HepG2 (cell line): ENCODE measurements around the gene ARHGAP9. TPM values are rescaled to one million over a fixed set of nuclear protein-coding genes. Genes with fewer than 3 reads are reported as not detected.

Experiments used
- BRD4 ChIP-seq: sonication (generic); formaldehyde crosslinking; IDR thresholded peaks from 2 replicates; pipeline ENCODE4 v1.4.0; 2020; ENCODE audit warnings: missing genetic modification reagents
- KLF6 ChIP-seq: IDR thresholded peaks from 2 replicates; pipeline ENCODE4 v1.8.0; 2016; ENCODE audit warnings: missing biosample characterization, missing genetic modification reagents
- POGZ ChIP-seq: sonication (generic); formaldehyde crosslinking; IDR thresholded peaks from 2 replicates; pipeline ENCODE4 v1.4.0; 2020; ENCODE audit warnings: mild to moderate bottlenecking, missing genetic modification reagents
- RERE ChIP-seq: IDR thresholded peaks from 2 replicates; pipeline ENCODE4 v1.6.1; 2016; ENCODE audit warnings: low read depth, missing genetic modification reagents, missing compliant biosample characterization
- SNAPC4 ChIP-seq: sonication (generic); formaldehyde crosslinking; IDR thresholded peaks from 2 replicates; pipeline ENCODE4 v1.4.0; 2020; ENCODE audit warnings: mild to moderate bottlenecking, missing genetic modification reagents
- SP5 ChIP-seq: IDR thresholded peaks from 2 replicates; pipeline ENCODE4 v1.6.1; 2016; ENCODE audit warnings: low read depth, borderline replicate concordance
- TFE3 ChIP-seq: IDR thresholded peaks from 2 replicates; pipeline ENCODE4 v1.6.1; 2016
- ZFP82 ChIP-seq: sonication (generic); formaldehyde crosslinking; IDR thresholded peaks from 2 replicates; pipeline ENCODE4 v1.5.1; 2020; ENCODE audit warnings: mild to moderate bottlenecking, missing genetic modification reagents, borderline replicate concordance
- ZFX ChIP-seq: sonication (generic); formaldehyde crosslinking; IDR thresholded peaks from 2 replicates; pipeline ENCODE4 v1.4.0; 2020; ENCODE audit warnings: mild to moderate bottlenecking, low read depth, missing genetic modification reagents, moderate library complexity
- ZNF800 ChIP-seq: sonication (generic); formaldehyde crosslinking; IDR thresholded peaks from 2 replicates; pipeline ENCODE4 v1.4.0; 2020; ENCODE audit warnings: missing genetic modification reagents
- polyA plus RNA-seq, 8 experiments: library from polyadenylated mRNA; depleted of rRNA in 3 of 8; stranded (reverse) in 7 of 8; unstranded in 1 of 8; fragments of >200 nt; fragmentation: Illumina TruSeq in 4 of 8; extraction: Trizol in 4 of 8; gene quantifications; 2 replicates each; pipeline versions ENCODE4 v1.2.1 to v1.2.3, GENCODE V29; 2011 to 2016; ENCODE audit warnings: low read depth in 4 of 8, missing spikeins in 1 of 8, mixed read lengths in 1 of 8; ENCODE audit not compliant: insufficient read depth in 1 of 8
- total RNA-seq, 5 experiments: library from RNA; depleted of rRNA; stranded (reverse); fragments of >200 nt; fragmentation: Illumina TruSeq; extraction: Trizol; gene quantifications; 2 replicates each; pipeline ENCODE4 v1.2.3, GENCODE V29; 2016; ENCODE audit warnings: low read depth in 1 of 5

Gene ARHGAP9
- total and polyA plus RNA-seq, 2 of the 13 experiments (the other 11 are each of a cell fraction or from before 2014, with no cell fraction given), result 0.18 to 1.2 TPM

- no peak for TF ChIP-seq SNAPC4 (CRISPR knock-in tag)
- TF ChIP-seq TFE3 (CRISPR knock-in tag), result peak; percentile 74; the same call in 1 of the 2 replicates
- no peak; the same call in 1 of the 2 replicates for TF ChIP-seq KLF6 (CRISPR knock-in tag)
- TF ChIP-seq ZFX (CRISPR knock-in tag), result peak; percentile 95
- TF ChIP-seq ZFP82 (CRISPR knock-in tag), result peak; percentile 68; the same call in 1 of the 2 replicates
- TF ChIP-seq RERE (CRISPR knock-in tag), result peak; percentile 36; the same call in 1 of the 2 replicates
- TF ChIP-seq ZNF800 (CRISPR knock-in tag), result peak; percentile 80; the same call in 1 of the 2 replicates
- TF ChIP-seq POGZ (CRISPR knock-in tag), result peak; percentile 71; the same call in 1 of the 2 replicates
- TF ChIP-seq BRD4, result peak; percentile 83
- TF ChIP-seq SP5, result no peak
Observed at GRCh38 chr12:57430931-57431566, 48.6 kb downstream of the ARHGAP9 start, which contains the start of gene R3HDM2 (continued).
